ENCODE measurements around the gene PPP2R2C. TPM values are rescaled to one million over a fixed set of nuclear protein-coding genes. Genes with fewer than 3 reads are reported as not detected.

The PPP2R2C gene
- total and polyA plus RNA-seq, 9 of the 15 experiments (the other 6 are each of a cell fraction or from before 2014, with no cell fraction given): 0.04 to 0.06 TPM; not detected in 7

DNA sequence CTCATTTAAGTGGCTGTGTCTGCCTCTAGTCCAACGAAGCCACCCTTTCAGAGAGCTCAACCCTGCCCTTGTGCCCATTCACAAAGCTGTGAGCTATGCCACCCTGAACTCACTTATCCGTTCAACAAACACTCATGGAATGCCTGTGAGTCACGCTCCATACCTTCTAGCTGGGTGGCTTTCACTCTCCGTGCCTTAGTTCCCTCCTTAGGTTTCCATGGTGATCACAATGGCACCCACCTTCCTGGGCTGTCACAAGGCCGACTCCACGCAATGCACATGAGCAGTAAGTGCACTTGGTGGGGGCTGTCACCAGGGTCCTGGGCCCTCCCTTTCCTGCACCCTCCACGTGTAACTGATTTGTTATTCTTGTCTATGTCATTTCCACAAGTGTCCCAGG is 37.2 kb upstream of the PPP2R2C start:
- Histone ChIP-seq H4K20me1 (replicated peaks; ENCODE audit: control insufficient read depth, insufficient read depth, low read length) (no peaks in the 10 kb centered on the region), H3K4me3 (no peak overlapping the region), H2AFZ (ENCODE audit: low read depth, low read length) (no peak overlapping the region), H3K9me3 (replicated peaks; ENCODE audit: control insufficient read depth, insufficient read depth, low read depth, low read length) (peaks cover 3% of the 10 kb centered on the region), H3K9ac (ENCODE audit: insufficient read depth in 1 of 2, low read depth in 2 of 2, low read length in 2 of 2) (no peak overlapping the region), H3K9me1 (ENCODE audit: control insufficient read depth, insufficient read depth, low read length) (no peaks in the 10 kb centered on the region), H3K4me2 (ENCODE audit: insufficient read depth, low read length) (no peak overlapping the region), H3K27ac (ENCODE audit: extremely low read depth, low read depth, low read length) (no peak overlapping the region), H3K36me3 (ENCODE audit: control insufficient read depth, insufficient read depth, low read length) (no peaks in the 10 kb centered on the region), H3K27me3 (ENCODE audit: control insufficient read depth in 2 of 2, insufficient read depth in 2 of 2, low read length in 2 of 2) (no peaks in the 10 kb centered on the region), H3K4me1 (replicated peaks in 1 of 2; ENCODE audit: control insufficient read depth in 2 of 2, insufficient read depth in 2 of 2, low read length in 2 of 2) (no peaks in the 10 kb centered on the region), H3K79me2 (ENCODE audit: control insufficient read depth, insufficient read depth, low read length) (no peaks in the 10 kb centered on the region)
- no peak for ATAC-seq
- WGBS (ENCODE audit: insufficient coverage, low coverage, missing lambda C conversion rate): under 1% methylated on average over 7 of the region's 7 CpGs
- no peak for FAIRE-seq
- in situ Hi-C loops (cut with MboI) (no loop called here), intact Hi-C loops (cut with micrococcal nuclease) (no loop called here)
- POLR2A ChIA-PET: interaction anchor here (0.6 kb wide), 1 partner anchor 29 kb away, joined by 3 read pairs; no protein-coding TSS in a partner anchor
- no peak for DNase-seq (ENCODE audit: extremely low read depth in 1 of 4, low spot score in 3 of 4)
- CTCF ChIA-PET (ENCODE audit: low intra/inter-chr PET ratio): no interaction called here
- BruUV-seq (replicated peaks): no TSS peak
- TF ChIP-seq ZFP1 (CRISPR knock-in tag; IDR thresholded peaks at IDR 0.05) (no peak), PHF21A (IDR thresholded peaks at IDR 0.05; ENCODE audit: borderline replicate concordance, low read depth) (no peak), SIN3A (IDR thresholded peaks at IDR 0.05; ENCODE audit: borderline replicate concordance in 2 of 2, control insufficient read depth in 1 of 2, low read depth in 2 of 2, low read length in 2 of 2) (no peak), HDAC8 (tag; IDR thresholded peaks at IDR 0.05) (no peak), ERF (CRISPR knock-in tag; IDR thresholded peaks at IDR 0.05) (no peak), DDX20 (tag; IDR thresholded peaks at IDR 0.05; ENCODE audit: low read depth) (no peak), ZZZ3 (IDR thresholded peaks at IDR 0.05) (no peak), ZNF263 (CRISPR knock-in tag; IDR thresholded peaks at IDR 0.05; ENCODE audit: borderline replicate concordance) (no peak), CBX1 (IDR thresholded peaks at IDR 0.05; ENCODE audit: low read depth) (no peak), CCNT2 (IDR thresholded peaks at IDR 0.05; ENCODE audit: borderline replicate concordance, extremely low read depth, insufficient read length, low read depth, low read length) (no peak)
- TF ChIP-seq, protein P1, sequence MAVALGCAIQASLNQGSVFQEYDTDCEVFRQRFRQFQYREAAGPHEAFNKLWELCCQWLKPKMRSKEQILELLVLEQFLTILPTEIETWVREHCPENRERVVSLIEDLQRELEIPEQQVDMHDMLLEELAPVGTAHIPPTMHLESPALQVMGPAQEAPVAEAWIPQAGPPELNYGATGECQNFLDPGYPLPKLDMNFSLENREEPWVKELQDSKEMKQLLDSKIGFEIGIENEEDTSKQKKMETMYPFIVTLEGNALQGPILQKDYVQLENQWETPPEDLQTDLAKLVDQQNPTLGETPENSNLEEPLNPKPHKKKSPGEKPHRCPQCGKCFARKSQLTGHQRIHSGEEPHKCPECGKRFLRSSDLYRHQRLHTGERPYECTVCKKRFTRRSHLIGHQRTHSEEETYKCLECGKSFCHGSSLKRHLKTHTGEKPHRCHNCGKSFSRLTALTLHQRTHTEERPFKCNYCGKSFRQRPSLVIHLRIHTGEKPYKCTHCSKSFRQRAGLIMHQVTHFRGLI (CRISPR knock-in tag; IDR thresholded peaks at IDR 0.05): no peak
- TF ChIP-seq, protein P2, sequence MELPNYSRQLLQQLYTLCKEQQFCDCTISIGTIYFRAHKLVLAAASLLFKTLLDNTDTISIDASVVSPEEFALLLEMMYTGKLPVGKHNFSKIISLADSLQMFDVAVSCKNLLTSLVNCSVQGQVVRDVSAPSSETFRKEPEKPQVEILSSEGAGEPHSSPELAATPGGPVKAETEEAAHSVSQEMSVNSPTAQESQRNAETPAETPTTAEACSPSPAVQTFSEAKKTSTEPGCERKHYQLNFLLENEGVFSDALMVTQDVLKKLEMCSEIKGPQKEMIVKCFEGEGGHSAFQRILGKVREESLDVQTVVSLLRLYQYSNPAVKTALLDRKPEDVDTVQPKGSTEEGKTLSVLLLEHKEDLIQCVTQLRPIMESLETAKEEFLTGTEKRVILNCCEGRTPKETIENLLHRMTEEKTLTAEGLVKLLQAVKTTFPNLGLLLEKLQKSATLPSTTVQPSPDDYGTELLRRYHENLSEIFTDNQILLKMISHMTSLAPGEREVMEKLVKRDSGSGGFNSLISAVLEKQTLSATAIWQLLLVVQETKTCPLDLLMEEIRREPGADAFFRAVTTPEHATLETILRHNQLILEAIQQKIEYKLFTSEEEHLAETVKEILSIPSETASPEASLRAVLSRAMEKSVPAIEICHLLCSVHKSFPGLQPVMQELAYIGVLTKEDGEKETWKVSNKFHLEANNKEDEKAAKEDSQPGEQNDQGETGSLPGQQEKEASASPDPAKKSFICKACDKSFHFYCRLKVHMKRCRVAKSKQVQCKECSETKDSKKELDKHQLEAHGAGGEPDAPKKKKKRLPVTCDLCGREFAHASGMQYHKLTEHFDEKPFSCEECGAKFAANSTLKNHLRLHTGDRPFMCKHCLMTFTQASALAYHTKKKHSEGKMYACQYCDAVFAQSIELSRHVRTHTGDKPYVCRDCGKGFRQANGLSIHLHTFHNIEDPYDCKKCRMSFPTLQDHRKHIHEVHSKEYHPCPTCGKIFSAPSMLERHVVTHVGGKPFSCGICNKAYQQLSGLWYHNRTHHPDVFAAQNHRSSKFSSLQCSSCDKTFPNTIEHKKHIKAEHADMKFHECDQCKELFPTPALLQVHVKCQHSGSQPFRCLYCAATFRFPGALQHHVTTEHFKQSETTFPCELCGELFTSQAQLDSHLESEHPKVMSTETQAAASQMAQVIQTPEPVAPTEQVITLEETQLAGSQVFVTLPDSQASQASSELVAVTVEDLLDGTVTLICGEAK (IDR thresholded peaks at IDR 0.05): no peak
- TF ChIP-seq, protein P2 (CRISPR knock-in tag; IDR thresholded peaks at IDR 0.05): no peak
